ENCODE measurements around the gene CCNA2.

The CCNA2 gene

DNA sequence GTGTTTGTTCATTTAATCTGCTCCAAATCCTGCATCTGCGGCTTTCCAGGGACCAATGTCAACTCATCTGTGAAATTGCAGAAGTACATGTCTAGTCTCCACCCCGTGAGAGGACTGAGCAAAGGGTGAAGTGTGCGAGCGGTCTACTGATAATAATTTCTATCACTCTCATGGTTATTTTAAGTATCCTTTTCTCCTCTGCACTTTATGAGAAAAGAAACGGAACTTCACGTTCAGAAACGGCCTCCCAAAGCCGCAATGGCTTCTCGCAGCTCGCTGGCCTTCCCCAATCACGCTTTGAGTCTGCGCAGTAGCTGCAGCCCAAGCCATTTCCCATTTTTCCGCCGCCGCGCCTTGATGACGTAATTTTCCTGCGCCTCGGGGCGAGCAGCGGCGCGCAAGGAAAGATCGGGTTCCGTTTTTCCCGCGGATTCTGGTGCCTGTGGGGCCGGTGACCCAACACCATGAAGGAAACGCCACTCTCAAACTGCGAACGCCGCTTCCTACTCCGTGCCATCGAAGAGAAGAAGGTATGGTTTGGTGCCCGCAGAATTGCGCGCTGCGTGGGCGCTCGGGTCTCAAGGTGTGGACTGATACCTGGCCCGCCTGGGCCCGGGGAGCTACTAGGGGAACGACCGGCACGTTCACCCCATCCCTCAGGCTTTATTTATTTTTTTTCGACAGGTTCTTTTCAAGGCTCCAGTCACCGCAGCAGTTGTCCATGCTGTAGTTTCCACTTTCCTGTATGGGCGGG is 22.5 kb downstream of the CCNA2 start, which contains the start of gene EXOSC9:
Gene EXOSC9, plus strand, starts transcription at position 363 of the 754 bp plus-strand sequence. Its CDS starts 102 bp downstream, at position 465.
- peak; percentile 81 for DNase-seq

DNA sequence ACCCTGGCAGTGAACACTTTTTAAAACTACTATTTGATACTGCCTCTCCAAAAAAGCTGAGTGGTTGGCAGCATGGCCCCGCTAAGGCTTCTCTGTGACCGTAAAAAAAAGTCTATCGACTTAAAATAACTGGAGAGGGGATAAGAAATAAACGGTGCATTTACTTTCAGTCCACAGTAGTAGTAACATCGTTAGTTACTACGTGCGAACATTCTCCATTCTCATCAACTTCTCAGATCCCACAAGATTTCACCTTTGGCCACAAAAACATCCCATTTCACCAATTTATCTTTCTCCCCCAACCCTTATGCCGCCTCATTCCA is 23.1 kb downstream of the CCNA2 start:
- peak; percentile 66 for DNase-seq

DNA sequence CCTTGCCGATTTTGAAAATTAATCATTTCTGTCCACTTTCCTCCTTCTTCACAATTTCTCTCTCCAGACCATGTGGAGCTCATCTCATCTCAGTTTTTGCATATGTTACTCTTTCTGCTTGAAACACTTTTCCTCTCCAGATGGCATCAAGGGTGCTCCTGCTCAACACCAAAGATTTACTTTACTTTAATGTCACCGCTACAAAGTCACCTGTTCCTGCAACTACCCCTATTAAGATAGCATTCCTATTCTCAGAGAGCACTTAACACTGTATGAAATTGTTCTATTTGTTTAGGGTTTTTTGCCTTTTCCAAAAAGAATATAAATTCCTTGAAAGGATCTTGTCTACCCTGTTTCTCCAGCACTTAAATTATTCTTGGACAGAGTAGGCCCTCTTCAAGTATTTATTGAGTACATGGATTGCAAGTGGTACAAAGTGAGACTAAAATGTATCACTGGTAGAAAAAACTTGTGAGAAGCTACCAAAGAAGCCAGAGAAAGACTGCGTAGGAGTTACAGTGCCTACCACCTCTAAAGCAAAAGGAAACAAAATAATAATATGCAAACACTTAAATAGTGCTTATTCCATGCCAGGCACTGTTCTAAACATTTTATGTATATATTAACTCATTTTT is 23.7 kb downstream of the CCNA2 start:
- DNase-seq: no peak

DNA sequence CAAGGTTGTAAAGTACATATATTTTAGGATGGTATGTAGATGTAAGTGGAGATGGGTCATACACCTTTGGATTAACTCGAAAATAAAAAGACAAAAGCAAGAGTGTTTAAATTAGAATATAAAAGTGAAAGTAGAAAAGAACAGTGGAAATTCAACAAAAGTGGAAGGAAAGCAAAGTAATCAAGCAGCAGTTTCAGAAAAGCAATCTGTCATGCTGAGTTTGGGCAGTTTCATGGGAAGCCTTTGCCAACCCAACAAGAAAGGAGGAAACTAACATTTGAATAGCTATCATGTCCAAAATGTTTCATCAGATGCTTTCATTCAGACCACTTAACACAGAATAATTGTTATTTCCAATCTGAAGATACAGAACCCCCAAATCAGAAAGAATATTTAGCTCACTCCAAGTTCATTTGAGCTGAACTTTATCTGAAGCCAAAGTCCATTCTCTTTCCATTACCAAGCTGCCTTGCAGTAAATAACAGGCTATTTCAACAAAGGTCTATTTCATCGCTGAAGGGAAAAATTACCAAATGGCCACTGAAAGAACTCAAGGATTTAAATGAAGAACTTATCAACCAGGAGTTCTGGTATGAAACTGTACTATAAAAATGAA is 24.4 kb downstream of the CCNA2 start:
- no peak for DNase-seq

DNA sequence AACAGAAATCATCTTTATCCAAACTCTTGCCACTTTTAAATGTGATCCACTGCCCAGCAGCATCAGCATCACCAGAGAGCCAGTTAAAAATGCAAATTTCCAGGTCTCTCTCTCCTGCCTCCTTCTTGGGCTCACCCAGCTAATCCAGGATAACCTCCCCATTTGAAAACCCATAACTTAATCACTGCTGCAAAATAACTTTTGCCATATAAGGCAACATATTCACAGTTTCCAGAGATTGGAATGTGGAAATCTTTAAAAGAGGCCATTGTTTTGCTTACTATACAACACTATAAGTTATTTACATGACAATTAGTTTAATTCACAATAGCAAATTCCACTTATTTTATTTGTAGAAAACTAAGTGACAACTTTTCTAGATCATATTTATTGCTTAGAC is 27.4 kb downstream of the CCNA2 start:
- no peak for DNase-seq

DNA sequence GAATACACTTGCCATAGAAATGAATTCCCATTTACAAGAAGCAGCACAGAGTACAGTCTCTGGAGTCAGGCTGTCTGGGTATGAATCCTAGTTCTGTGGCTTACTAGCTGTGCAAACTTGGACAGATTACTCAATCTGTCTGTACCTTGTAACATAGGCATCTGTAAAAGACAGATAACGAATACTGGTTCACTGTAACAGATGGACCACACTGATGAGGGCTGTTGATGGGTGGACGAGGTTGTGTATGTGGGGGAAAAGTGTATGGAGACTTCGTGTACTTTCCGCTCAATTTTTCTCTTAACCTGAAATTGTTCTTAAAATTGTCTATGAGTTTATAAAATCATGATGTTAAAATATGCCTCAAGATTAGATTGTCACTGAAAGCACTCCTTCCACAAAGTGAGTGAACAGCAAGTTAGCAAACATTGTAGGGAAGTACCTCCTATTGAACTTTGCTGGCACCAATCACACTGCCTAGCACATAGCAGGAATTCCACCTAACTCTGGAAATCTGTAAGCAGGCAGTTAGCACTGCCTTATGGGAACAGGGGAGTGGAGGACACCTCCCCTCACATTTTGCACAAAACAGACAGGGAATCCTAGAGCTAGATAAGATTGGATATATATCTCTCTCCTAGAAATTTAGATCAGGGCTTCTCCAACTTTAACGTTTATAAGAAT is 29.0 kb downstream of the CCNA2 start:
- no peak for DNase-seq

DNA sequence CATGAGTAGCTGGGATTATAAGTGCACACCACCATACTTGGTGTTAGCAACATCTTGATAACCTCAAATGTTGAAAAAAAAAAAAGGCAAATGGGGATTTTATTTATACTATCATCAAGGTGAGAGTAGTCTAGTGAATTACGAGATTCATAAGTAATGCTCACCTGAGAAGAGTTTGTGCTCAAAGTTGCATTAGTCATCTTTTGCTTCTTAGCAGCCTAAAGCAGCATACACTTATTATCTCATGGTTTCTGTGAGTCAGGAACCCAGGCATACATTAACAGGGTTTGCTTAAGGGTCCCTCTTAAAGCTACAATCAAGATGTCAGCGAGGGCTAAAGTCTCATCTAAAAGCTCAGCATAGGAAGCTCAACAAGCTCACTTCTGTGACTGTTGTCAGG is 30.7 kb downstream of the CCNA2 start:
- DNase-seq: no peak

DNA sequence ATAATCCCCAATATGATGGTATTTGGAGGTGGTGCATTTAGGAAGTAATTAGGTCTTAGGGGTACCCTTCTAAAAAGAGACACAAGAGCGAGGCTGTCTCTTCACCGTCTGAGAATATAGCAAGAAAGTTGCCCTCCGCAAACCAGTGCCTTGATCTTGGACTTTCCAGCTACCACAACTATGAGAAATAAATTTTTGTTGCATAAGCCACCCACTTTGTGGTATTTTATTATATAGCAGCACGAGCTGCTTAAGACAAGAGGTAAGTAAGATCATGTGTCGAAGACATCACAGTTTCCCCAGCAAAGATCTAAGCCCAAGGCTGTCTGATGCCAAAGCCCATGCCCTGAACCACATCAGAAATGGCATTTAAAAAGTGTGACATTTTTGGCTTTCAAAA is 32.2 kb downstream of the CCNA2 start:
- no peak for DNase-seq

DNA sequence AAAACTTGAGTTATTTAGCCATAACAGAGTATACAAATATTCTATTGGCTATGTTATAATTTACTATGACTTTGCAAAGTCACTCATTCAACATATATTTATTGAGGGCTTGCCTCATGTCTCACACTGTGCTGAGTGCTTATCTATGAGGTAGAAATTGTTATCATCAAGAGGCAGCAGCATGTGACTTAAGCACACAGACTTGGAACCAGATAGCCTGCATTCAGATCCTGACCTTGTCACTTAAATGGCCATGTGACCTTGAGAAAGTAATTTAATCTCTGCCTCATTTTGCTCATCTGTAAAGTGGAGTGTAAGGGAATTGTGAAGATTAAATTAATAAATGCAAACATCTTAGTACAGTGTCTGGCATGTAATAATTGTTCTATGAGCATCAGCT is 32.7 kb downstream of the CCNA2 start:
- no peak for DNase-seq

DNA sequence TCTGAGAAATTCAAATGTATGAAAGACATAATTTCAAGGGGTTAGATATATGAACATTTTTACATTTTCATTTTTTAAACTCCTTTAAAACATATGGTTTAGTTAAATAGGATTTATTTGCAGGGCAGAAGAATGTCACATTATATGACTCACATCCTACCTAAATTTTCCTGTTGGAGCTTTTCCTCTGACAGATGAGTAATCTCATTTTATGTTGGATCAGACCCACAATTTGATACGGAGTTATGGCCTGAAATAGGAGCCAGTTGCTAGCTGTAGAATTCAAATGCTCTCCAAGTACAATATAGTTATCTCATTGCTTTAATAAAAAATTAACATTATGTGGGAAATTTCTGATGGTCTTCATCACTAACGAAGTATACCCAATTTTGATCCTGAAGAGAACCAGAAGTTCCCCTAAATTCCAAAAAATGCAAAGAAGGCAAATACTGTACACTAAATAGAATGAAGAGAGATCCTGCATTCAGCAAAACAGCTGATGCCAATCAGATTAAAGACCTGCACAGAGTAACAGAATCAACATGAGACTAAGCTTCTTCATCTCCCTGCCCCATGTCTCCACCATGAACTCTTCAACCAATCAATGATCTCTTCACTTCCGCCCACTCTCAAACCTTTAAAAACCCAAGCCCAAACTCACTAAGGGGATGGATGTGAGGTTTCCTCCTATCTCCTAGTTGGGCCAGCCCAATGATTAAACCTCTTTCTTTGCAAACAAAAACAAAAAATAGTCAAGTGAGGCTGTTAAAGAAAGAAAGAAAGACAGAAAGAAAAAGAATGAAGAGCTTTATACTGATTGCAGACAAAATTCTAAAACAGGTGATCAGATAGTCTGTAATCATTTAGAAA is 33.5 kb downstream of the CCNA2 start:
- DNase-seq: no peak

DNA sequence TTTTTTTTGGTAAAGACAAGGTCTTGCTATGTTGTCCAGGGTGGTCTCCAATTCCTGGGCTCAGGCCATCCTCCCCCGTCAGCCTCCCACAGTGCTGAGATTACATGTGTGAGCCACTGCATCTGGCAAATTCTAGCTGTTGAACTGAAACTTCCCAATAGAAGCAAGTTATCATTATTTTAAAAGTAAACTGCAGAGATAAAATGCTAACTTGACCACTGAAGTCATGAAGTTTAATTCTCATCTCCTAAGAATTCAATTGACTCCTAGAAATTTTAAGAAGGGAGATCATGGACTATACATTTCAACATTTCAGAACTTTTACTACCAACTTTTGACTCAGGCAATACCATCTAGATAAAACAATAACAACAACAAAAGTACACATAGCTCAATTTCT is 34.2 kb downstream of the CCNA2 start:
- no peak for DNase-seq

DNA sequence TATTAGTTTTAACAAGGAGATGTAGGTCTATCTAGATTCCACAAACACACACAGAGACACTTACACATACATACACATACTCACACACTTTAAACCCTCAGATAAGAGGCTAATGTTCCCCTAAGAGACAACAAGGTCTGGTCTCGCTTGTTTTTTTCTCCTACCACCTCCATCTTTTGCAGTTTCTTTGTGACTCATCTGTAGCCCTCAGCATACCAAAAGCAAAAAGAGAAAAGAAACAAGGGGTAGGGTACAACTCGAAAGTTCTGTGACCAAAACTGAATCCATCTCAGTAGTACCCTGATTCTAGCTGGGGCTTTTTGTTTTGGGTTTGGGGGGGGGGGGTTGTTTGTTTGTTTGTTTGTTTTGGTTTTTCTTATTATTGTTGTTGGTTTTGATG is 34.8 kb downstream of the CCNA2 start:
- no peak for DNase-seq

DNA sequence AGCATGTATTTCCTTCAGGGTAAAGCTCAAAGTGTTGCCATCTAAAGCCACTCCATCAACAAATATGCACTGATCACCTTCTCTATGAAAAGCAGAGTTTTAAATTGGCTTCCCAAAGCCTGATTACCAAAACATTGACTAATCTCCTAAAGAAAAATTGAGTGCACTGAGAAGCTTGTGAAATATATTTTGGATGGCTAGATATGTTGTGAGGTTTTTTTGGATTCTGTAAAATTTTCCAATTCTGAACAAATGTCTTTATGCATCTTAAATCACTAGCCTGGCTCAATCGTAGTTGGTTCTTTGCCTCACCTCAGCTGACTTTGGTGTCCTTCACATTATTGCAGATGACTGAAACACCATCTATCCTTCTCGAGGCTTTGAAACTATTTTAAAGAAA is 37.5 kb downstream of the CCNA2 start:
- no peak for DNase-seq

DNA sequence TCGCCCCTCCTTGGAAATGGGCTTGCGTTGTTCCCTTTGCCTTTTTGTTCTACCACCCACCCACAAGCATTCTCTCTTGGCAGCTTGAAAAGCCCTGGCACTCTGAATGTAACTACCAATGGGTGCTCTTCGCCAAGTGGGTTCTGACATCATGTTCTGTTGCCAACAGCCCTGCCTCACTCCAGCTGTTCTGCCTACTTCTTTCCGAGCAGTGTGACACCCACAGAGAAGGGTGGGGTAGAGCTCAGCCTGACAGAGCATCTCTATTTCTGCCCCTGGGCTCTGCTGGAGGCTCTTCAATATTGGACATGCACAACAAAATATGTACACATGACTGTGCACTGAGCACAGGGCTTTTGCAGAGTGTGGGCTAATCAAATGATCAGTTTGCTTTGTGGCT is 38.2 kb downstream of the CCNA2 start:
- DNase-seq: no peak

DNA sequence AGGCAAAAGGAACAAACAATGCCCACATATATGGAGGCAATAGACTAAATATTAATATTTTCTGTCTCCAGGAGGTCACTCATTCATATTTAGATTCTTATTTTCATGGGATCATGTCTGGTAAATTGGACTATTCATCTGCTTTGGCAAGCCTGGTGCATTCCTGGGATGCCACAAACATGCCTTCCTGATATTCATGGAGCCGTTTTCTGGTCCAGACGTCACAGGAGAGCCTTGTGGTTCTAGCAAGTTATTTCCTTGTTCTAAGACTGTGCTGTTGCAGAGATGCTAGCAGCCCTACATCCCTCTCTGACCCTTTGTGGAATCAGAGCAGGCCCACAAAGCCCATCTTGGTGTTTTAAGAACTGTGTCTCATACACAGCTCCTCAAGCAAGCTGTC is 38.7 kb downstream of the CCNA2 start:
- no peak for DNase-seq

DNA sequence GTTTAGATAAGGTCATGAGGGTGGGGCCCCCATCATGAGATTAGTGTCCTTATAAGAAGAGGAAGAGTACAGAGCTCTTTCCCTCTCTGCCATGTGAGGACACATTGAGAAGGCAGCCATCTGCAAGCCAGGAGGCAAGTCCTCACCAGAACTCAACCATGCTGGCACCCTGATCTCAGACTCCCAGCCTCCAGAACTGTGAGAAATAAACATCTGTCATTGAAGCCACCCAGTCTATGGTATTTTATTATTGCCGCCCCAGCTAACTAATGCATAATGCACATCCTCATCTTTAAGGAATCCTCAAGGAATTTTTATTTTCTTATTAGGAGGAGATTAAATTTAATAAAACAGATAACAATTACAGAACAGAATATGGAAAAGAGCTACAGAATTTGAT is 39.3 kb downstream of the CCNA2 start:
- no peak for DNase-seq

DNA sequence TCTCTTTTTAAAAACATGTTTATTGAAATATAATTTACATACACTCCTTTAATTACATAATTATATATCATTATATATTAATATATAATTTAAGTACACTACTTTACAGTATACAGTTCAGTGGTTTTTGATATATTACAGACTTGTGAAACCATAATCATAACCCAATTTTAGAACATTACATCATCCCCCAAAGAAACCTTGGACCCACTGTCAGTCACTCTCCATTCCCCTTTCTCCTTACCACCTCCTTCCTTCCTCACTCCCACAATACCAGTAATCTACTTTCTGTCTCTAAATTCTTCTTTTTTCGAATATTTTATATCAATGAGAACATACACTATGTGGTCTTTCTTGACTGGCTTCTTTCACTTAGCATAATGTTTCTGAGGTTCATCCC is 40.5 kb downstream of the CCNA2 start:
- DNase-seq: no peak

DNA sequence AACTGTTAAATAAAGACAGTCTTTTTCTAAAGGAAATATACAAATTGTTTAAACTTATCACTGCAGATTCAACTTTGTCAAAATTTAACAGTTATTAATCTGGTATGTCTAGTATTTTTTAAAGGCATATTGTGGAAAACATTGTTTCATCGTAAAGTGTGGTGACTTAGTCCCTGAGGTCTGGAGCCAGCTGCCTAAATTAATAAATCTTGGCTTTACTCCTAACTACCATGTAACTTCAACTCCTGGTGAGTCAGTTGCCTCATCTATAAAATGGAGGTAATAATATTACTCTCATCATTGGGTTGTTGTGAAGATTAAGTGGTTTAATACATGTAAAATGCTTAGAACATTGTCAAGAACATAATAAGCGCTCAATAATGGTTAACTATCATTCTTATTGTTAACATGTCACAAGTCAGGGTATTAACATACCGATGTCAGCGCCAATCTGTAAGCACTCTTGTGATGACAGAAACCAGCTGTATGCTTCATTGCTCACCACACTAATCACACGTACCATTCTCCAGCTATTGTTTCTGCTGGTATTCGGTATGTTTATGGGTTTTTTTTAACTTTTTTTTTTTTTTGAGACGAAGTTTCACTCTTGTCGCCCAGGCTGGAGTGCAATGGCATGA is 44.6 kb downstream of the CCNA2 start:
- DNase-seq: no peak

DNA sequence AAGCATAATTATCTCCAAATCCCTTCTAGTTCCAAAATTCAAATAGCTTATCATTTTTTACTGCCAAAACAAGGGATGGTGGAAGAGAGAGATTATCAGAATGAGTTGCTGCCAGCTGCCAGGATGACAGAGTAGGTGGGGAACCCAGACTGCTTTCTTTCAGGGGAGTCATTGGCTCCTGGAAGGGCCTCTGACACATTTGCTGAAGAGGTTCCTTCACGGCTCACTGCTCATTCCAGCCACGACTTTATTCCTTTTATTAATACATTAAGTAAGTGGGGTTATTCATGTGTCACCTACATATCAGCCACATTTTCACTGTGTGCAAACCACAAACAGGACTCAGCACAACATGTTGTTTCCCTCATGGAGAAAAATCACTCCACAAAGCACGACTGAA is 46.1 kb downstream of the CCNA2 start:
- DNase-seq: no peak

DNA sequence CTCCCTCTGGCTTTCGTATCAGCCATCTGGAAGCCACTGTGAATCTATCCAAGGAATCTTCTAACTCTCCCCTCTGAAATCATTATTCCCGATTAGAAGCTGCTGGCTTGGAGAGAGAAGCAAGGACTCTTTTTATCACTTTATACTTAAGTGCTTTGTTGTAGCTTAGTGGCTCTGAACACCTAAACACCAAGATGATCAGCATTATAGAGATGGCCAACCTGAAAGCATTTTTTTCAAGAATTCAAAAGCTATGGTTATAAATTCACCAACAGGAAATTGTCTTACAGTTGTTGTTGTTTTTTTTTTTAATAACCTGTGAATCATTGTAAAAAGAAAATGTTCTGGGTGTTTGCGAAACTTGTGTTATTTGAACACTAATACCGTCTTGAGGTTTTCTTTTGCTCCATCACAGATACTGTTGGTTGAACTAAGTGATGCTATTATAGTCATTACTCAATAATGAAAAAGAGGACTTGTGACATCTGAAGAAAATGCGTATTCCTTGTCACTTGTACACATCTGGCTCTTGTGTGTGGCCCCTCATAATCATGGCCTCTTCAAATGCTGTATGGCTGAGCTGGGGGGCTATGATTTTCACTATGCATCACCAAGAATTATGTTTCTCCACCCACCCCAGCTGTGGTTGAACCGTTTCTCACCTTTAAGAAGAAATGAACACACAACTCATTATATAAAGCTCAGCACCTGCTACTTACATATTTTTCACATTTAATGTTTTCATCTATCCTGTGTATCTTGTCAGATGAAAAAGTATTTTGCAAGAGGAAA is 46.9 kb downstream of the CCNA2 start:
- no peak for DNase-seq

DNA sequence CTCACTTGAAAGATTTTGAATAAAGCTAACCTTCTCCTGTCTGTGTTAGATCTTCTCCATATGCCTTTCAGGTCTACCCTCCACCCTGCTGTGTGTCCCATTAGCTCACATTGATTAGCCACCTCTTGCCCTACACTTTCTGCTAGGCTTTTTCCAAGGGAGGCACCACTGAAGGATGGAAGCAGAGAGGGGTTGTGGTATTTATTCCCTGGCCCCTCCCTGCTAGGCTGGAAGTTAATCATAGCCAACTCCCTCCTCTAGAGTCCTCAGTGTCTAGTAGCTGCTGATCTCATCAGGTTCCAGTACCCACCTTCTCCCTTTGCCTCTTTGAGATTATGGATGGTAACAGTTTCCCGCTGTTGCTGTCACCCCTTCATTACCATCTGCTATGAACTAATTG is 49.8 kb downstream of the CCNA2 start:
- no peak for DNase-seq

DNA sequence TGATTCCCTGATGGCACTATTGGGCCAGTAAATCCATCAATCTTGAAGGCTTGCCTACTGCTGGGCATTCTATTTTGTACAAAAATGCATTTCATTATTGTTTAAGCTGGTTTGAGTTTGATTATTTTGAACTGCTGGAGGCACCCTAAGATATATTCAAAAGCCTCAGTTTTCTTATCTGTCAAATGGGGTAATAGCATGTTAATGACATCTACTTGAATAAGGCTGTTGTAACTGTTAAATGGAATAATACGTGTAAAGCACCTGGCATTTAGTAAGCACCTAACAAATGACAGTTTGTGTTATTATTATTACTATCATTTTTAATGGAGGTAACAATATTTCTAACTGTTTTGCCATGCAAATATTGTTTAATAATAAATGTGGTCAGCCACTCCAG is 51.8 kb downstream of the CCNA2 start:
- no peak for DNase-seq
